Measurements from ENCODE around the gene MTX2.

Gene MTX2

GRCh38 chr2:176269319-176270099 lies at the start of gene MTX2:
Gene MTX2 (plus strand): TSS chr2:176269442. CDS start chr2:176269630, 188 bp downstream.
- DNase-seq, result peak; percentile 80

DNA sequence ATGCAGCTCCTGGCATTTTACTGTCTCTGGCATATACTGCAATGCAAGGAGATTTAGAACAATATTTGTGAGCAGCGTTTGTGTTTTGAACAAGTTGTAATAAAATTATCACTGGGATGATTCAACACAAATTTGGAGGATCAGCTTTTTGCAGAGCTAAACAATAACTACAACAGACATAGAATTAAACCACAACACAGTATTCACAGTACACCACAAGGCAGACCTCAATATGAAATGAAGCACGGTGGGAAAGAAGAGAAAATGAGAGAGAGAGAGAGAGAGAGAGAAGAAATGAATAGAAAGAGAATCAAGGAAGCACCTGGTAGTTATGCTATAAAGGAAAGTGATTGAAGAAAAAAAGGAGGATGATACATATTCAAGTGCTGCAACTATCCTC lies 41.4 kb upstream of the MTX2 start:
- no peak for DNase-seq

DNA sequence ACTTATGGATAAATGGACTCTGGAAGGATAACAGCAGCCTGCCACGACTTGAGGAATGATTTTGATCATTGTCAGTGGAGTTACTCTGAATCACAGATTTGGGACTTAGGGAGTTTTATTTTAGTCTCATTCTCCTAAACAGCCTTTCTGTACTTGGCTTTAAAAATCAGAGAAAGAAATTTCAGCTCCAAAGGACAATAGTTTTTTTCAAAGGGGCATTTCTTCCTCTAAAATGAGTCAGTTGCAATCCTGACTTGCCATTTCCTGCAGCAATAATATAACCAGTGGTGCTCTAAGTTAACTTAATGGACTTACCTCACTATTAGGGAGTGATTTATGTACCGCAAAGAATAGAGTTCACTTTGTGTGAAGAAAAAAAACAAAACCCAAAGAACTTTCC lies 35.1 kb upstream of the MTX2 start:
- no peak for DNase-seq

DNA sequence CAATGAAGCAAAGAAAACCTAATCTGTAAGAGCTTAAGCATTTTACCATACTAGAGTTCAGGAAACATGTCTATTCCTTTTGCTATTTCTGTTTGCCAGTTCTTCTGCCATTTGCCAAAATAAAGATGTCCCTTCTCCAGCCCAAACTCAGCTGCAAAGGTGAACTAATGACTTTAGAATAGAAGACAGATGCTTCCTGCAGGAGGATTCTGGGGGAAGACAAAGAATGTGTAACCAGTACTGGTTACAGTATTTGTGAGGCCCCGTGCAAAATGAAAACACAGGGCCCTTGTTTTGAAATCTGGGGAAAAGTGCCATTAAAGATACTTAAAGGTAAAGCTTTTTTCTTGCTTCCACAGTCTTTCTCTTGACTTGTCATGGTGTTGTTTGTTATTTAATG lies 34.3 kb upstream of the MTX2 start:
- no peak for DNase-seq

GRCh38 chr2:176237456-176237855 lies 31.8 kb upstream of the MTX2 start:
- DNase-seq, result no peak

DNA sequence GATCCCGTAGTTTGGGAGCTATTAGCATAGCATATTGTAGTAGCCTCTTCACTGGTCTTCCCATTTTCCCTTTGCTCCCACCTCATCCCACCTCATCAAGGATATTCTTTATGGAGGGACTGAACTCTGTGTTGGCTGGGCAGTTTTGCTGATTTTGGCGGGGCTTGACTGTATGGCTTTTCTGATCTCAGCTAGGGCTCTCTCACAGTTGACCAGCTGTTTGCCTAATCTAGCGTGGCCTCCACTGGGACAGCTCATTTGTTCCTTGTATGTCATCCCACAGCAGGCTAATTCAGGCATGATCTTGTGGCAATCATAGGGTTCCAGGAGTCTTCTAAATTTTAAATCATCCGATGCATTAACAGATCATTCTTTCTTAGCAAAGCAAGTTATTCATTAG lies 30.2 kb upstream of the MTX2 start:
- DNase-seq, result no peak

- DNase-seq, result peak; percentile 1
Observed at GRCh38 chr2:176240301-176240700, 28.9 kb upstream of the MTX2 start.

GRCh38 chr2:176242276-176242675 lies 27.0 kb upstream of the MTX2 start:
- no peak for DNase-seq

- no peak for DNase-seq
Observed at GRCh38 chr2:176246331-176246730, 22.9 kb upstream of the MTX2 start.

DNA sequence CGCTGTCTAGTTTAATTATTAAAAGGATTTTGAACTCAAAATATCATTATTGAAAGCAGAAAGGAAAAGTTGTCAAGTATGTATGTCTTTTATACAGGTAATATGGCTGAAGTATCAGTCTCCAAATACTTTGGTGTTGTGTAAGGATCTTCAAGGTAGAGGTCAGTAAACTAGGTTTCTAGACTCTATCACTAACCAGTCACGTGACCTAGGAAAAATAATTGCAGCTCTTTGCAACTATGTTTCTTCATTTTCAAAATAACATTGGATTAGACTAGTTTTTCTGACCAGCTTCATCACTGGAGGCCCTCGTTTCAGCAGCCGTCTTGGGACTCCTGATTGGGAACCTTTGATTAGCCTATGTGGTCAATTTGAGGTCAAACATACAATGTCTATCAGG lies 21.4 kb upstream of the MTX2 start:
- DNase-seq, result no peak

GRCh38 chr2:176251928-176252327 lies 17.3 kb upstream of the MTX2 start:
- no peak for DNase-seq

GRCh38 chr2:176260689-176261088 lies 8.6 kb upstream of the MTX2 start:
- DNase-seq, result no peak

GRCh38 chr2:176261136-176261535 lies 8.1 kb upstream of the MTX2 start:
- DNase-seq, result no peak

DNA sequence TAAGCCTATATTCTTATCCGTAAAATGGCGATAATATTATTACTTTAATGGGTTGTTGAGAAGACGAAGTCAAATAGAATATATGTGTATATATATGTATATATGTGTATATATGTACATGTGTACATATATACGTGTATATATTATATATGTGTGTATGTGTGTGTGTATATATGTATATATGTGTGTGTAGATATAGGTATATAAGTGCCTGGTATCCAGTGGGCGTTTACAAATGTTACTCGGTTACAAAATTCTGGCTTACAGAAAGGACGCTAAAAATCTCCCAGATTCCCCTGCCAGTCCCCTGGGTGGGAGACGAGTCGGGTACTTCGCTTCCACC lies 295 bp upstream of the MTX2 start:
- DNase-seq, result no peak

GRCh38 chr2:176270100-176270750 lies 983 bp downstream of the MTX2 start:
- no peak for DNase-seq

DNA sequence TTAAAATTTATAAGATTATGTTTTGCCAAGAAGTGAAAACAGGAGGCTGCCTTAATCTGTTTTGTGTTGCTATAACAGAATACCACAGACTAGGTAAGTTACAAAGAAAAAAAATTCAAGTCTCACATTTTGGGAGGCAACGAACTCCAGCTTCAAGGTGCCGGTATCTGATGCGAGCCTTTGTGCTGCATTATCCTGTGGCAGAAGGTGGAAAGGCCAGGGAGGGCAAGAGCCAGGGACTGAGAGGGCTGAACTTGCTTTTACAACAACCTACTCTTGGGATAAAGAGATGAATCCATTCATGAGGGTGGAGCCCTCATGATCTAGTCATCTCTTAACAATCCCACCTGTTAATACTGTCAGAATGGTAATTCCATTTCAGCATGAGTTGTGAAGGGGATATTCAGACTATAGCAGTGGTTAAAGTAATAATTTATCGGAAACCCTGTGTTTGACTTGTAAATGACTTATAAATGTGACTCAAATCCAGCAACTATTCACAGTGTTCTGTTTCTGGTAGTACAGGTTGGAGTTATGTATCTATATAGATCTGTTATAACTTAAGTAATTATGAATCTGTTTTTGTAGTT lies 3.7 kb downstream of the MTX2 start:
- DNase-seq, result no peak

- no peak for DNase-seq
Observed at GRCh38 chr2:176278927-176279326, 9.7 kb downstream of the MTX2 start.

GRCh38 chr2:176280156-176280555 lies 10.9 kb downstream of the MTX2 start:
- DNase-seq, result no peak

GRCh38 chr2:176280867-176281658 lies 11.8 kb downstream of the MTX2 start:
- DNase-seq, result peak; percentile 84

DNA sequence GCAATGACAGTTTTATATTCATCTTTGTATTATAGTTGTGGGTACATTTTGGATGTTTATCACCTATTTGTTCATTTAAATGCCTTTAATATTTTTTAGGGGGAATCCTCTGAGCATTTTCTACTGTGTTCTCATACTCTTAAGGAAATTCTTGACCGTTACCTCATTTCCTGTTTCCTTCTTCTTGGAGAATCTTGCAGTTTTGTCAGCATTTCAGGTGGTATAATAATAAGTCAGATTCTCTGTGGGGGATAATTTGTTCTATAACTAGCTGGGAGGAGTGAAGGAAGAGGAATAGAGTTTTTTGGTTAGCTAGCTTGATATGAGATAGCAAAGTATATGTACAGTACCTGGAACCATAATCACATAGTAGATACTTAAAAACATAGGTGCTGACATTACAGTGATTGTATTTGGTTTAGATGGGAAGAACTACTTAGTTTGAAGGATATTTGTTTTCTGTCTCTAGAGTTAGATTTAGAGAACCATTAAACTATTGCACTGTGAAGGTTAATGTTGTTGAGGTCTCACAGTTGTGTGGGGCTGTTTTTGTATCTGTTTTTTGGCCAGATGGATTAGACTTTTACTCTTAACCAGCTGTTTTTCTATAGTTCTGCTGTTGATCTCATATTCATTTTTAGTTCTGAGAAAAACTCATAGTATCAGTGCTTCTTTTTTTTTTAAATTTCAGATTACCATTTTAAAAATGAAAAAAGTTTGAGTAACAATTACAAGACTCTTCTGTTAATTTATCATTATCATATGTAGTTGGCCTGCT lies 14.2 kb downstream of the MTX2 start:
- no peak for DNase-seq

- no peak for DNase-seq
Observed at GRCh38 chr2:176284461-176285049, 15.3 kb downstream of the MTX2 start.

GRCh38 chr2:176285321-176285720 lies 16.1 kb downstream of the MTX2 start:
- DNase-seq, result no peak
